Stimulated activated CD8-positive, alpha-beta memory T cell treated with anti-CD3 and anti-CD28 coated beads, Interleukin-12 subunit alpha, Interleukin-12 subunit beta, amount 100 ng/mL, for 1 hour (primary cell): ENCODE results near the gene PELI1.
"Not testable (repeated sequence)": the region's sequence is repeated elsewhere in the genome, so short reads cannot be mapped to it uniquely, and the experiment has no call there.

ENCODE experiments used
- DNase-seq: peaks from one replicate; pipeline ENCODE4 v3.0.0-alpha.2; 2020; ENCODE audit warnings: low read depth

The PELI1 gene

DNA sequence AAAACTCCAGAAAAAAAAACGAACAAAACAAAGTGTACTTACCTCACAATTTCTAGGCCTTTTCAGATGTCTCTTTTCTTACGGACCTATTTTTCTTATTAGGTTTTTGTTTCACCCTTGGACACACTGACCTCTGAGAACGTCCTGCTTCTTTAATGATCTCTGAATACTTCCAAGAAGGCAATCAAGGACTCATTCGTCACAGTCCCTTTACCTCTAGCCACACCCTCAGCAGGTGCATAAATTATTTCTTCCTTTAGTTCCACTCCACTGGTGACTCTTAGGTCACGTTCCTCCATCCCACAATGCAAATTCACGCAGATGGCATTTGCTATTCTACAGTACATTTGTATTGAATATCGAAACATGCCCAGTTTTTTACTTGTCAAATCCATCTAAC lies 21.9 kb downstream of the PELI1 start:
- no peak for DNase-seq

DNA sequence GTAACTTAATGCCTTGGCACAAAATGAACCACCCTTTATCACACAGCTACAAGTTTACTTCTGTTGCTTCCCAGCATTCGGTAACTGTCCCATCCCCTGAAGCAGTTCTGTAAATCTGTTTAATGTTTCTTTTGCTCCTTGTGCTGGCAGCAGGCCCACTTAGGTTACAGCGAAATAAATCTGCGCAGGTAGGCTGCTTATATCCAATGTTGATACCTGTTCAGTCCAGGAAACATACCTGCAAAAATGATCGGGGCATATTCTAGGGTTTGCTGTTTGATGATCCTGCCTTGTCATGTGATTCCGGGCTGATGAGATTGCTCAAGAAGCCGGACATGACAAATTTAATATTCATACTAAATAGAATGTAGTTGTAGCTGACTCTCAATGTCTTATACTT lies 23.3 kb downstream of the PELI1 start:
- no peak for DNase-seq

DNA sequence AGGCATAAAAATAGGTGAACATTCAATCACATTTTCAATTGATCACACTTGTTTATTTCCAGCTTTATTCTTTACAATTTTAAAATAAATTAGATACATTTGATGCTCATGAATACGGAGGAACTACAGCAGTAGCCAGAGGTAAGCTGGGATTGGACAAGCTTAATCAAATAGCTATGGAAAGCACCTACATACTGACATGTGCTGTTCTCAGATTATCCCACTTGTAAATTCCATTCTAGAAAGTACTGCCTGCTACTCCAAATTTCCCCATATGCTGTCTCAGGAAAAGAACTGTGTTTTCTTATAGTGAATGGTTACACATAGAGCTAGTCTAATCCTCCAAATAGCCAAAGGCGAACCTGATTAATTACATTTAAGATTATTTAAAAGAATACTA lies 24.2 kb downstream of the PELI1 start:
- DNase-seq = no peak

DNA sequence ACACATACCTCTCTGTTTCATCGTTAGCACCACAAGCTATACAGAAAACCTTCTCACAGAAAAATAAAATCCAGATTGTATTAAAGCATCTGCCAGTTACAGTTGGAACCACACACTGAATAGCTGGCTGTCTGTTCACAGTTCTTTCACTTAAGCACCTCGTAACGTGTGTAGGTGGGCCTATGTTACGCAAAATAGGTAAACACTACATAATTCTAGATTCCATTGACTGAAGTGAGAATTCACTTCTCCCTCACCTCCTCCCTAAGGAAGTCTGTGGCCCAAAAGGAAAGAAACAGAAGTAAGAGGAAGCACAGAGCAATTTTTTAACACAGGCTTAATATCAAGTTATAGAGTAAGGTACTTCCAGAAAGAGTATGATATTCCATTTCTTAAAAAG lies 24.9 kb downstream of the PELI1 start:
- no peak for DNase-seq

DNA sequence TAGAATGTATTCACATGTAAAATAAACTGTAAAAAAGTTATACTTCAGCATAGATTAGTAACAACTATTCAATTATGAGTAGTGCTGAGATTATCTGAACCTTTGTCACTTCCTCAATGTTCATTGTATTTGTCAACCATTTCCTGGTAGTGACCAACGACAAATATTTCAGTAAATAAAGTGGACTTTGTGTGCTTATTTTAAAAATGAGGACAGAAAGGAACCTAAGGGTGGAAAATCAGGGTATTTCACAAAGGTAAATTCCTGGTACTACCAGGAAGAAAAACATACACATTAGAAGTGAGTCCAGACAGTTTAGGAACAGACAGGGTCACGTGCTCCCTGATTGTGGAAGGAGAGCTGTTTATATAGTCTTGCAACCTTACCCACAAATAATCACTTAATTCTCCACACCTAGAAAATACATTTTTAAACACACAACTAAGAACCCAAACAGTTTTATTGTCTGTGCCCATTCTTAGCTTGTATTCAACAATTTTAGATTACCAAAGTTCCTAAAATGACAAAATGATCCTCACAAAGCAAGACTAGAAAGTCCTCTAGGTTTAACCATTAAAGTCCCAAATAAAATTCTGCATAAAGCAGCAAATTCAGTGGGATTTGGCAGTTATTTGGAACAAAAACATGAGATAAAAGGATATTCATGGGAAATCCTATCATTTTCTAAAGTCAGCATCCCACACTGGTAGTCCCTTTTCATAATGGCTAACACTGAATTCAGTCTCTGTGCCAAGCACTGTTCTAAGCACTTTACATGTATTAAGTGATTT lies 28.2 kb downstream of the PELI1 start:
- DNase-seq = no peak

DNA sequence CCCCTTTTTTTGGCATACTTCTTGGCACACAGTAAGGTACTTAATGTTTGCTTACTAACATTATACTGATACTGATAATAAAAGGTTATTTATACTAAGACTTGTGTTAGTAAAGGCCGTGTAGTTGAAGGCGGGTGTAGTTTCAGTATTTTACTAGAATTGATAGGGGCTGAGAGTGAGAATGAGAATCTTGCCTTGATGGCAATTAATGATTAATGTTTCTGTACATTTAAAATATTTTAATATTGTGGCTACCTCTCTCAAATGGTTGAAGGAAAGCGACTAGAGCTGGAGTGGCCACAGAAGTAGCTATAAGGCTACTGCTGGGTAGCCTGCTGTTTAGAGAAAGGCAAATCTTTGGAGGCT lies 29.3 kb downstream of the PELI1 start:
- no peak for DNase-seq

DNA sequence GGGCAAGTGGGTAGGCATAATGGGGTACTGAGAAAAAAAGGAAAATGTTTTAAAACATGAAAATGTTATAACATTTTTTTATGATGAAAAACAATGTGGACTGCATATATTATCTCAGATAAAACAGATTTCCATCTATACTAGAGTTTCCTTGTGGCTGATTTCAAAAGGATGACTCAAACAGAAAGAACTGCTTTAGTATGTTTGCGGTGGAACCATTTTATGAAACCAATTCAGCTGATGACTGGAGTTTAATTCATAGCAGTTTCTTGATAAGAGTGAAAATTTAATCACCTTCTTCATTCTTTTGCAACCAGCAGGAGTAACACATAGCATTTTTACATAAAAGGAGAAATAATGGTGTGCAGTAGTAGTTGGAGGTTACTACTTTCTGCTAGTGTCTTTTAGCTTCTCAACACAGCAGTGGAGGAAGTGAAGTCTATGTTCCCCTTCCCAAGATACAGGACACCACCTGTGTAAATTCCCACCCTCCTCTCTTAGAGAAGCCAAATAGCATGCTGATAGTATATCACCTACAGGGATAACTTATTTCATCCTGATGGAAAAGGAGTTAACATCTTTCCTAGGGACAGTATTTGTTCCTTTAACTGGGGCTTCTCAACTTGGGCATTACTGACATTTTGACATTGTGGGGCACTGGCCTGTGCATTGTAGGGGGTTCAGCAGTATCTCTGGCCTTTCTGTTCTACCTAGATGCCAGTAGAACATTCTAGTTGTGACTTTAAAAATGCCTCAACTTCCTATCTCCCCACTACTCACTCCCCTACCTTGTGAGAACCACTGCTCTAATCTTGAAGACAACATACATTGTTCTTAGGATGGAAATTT lies 29.9 kb downstream of the PELI1 start:
- no peak for DNase-seq

DNA sequence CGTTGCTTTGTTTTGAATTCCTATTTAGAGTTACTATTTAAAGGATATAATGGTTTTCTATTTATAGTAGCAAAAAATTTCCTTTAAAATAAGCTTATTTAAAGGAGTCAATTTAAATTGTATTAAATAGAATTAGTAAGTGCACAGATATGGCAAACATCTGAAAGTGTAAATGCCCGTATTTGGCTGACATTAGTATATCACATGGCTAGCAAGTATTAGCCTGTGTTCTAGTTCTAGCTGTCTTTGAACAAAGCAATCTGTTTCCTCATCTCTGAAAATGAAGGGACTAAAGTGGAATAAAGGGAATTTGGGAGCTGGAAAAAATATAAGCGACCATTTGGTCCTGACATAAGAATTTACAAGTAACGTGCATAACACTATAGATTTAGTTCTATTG lies 32.2 kb downstream of the PELI1 start:
- no peak for DNase-seq

DNA sequence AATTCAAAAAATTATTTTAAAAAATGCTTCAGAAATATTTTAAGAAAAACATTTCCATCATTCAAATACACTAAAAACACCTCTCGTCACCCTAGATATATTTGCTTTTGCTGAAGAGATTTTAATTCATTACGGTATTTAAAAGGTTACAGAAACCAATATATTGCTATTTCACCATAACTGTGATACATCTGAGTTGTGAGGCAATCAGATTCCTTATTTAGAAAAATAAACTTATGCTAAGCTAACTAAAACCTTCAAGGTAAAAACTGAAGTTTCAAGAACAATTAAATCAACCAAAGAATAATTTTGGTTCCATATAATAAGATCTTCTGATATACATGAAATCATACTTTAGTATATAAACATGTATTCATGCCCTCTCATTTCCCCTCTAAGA lies 32.8 kb downstream of the PELI1 start:
- DNase-seq = no peak

DNA sequence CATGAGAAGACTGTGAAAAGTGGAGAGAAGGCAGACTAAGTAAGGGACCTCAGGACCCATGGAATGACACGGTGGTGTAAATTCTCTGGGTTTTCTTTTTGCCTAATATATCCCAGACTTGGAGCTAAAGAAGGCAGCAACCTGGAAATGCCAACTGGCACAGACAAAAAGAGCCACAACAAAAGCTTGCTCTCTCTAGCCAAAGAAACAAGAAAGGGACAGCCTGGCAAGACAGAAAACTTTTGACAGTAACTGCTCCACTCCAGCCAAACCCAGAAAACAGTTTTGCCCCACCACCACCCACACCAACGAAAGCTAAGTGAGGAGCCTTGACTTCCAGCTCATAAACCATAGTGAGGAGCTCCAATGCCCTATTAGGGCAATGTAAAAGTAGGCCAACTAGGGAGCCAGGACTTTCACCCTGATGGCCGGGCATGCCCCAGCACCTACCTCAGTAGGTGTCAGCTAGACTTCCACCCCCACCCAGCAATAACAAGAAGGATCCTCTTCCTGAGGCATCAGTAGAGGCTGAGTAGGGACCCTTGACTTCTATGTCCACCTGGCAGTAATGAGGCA lies 35.5 kb downstream of the PELI1 start:
- DNase-seq = no peak

DNA sequence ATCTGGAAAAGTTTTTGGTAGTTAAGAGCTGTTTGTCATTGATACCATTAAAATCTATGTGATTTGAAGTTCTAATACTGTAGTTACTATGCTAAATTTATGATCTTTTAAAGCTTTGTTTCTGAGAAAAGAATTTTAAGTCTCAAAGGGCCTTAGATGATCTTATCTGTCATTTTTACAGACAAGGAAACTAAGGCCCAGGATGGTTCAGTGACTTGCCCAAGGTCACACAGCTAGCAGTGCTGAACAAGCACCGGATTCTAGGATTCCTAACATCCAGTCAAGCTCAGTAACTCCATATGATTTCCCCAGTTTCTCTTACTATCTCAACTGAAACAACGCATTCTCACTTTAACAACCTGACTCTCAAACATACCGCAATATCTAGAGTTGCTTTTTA lies 37.7 kb downstream of the PELI1 start:
- DNase-seq = no peak

DNA sequence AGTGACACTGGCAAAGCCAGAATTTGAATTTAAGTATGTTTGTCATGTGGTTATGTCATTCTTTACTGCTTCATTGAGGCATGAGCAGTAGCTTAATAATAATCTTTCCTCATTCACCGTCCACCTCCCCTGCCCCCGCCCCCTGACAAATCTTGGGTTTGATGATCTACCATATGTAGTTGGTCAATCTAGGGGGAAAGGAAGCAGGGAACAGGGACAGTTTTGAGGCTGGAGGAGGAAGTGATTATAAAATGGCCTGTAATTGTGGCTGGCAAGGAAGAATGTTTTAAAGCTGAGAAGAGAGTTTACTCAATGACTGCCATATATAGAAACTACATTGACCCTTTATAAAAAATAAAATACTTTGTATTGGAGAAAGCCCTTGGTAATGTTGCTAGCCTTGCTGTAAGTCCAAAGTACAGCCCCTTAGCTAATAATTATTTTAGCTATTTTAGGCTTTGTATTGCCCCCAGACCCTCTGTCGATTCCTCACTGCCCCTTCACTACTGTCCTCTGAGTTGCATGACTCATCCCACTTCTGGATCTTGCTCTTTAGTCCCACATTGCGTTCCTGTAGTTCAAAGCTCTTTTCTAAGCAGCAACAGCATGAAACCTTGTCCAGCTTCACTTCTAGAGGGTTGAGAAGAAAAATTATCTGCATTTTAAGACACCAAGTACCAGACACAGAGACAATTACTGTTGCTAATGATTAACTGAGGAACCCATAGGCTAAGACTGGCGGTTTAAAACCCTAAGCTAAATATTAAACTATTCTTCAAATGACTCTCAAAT lies 38.4 kb downstream of the PELI1 start:
- DNase-seq = no peak

DNA sequence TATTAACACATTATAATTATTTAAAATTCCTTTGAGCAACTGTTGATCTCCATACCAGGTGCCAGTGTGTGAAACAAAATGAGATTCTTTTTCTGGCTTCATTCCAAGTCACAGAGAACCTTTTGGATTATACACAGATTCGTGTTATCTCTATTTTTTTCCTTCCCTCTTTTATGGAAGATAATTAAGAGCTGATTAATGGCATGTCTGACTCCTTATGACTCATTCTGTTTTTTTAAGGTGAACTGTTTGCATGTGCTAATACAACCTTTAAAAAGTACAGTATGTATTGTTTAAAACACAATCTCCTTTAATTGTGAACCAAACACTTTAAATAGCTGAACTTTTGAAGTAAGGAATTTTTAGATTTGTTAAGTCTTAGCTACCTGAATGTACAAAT lies 39.3 kb downstream of the PELI1 start:
- DNase-seq = no peak

DNA sequence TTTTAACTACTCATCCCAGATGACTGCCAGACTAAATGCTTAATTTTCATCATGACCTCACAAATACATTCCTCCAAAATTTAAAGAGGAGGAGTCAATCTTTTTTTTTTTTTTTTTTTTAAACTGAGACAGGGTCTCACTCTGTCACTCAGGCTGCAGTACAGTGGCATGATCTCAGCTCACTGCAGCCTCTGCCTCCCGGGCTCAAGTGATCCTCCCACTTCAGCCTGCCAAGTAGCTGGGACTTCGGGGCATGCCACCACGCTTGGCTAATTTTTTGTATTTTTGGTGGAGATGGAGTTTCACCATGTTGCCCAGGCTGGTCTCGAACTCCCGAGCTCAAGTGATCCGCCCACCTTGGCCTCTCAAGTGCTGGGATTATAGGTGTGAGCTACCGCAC lies 41.5 kb downstream of the PELI1 start:
- DNase-seq = not testable (repeated sequence)

DNA sequence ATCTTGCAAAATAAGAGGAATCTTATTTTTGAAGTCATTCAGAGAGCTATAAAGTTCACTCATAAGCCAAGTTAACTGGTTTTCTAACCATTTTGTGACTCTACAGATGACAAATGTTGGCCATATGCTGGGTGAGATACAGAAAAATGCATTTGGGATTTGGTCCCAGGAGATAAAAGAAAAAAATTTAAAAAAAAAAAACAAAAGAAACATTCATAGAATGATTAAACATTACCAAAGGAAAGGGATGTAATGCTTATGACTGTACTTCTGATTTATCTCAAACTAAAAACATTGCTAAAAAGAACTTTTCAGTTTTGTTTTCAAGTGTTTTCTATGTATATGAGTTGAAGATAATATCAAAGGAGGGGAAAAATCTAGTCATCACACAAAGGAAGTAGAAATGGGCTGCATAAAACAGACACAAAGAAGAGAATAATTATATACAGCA lies 43.1 kb downstream of the PELI1 start:
- DNase-seq = no peak

DNA sequence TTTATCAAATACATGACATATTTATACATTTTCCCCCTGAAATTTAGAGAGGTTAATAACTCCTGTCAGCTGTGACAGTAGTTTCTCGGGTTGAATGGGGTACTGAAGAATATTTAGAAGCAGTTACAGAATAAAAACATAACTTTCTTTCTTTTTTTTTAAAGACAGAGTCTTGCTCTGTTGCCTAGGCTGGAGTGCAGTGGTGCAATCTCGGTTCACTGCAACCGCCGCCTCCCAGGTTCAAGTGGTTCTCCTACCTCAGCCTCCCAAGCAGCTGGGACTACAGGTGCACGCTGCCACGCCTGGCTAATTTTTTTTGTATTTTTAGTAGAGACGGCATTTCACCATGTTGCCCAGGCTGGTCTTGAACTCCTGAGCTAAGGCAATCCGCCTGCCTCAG lies 43.6 kb downstream of the PELI1 start:
- DNase-seq = not testable (repeated sequence)

DNA sequence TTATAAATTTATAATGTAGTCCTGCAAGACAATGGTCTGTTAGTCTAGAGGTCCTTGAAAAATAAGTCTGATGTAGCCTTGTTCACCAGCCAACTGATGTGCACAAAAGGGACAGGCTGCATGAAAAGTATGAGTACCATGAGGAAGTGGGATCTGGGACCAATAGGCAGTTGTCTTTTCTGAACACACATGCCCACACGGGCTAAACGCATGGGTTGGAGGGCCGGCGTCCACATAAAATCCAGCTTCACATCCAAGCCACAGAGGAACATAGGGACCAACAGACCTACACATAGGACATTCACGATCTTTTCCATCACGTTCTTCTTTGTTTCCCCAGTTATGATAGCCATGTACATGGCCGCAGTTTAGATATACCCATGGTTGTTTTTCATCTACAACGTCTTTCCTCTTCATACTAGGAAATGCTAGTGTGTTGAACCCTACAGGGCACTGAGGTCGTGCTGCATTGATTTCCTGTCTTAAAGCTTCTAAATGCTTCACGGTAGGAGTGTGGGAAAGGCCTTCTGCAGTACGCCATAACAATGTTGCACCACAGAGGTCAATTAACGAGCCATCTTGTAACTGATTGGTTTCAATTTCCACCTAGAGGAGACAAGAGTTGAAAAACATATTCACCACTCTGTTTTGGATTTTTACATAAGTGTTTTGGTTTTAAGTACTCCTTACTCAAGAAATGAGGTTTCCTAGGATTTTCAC lies 49.4 kb downstream of the PELI1 start:
- DNase-seq = no peak

DNA sequence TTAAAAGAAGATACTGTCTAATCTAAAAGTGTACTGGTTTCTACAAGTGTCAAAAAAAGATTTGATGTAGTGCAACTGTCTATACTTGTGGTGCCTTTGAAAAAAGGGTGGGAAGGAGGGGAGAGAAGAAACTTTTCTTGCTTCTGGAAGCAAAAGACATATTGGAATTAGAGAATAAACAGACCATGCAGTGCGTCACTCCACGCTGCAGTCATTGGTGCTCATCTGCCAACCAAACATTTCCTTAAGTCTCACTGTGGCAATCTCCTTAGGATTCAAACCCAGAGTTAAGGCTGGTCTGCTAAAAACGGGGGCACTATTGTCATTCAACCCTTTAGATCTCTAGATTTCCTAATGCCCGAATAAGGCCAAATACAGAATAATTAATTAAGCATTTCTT lies 50.9 kb downstream of the PELI1 start:
- DNase-seq = no peak

DNA sequence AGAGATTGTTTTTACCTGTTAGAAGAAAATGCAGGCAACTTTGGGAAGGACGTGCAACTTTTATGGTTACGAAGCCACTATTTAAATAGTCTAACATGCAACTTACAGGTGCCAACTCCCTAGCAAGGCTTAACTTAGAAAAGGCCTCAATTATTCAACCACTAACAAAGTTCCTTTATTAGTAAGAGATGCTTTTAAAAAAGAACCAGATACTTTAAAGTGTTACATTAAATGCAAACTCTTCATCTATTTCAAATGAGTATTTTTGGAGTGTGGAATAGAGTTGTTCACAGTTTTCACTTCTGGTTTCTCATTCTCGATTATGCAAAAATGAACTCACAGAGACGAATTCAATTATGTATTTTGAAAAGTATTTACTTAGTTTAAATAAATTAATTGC lies 51.7 kb downstream of the PELI1 start:
- no peak for DNase-seq

DNA sequence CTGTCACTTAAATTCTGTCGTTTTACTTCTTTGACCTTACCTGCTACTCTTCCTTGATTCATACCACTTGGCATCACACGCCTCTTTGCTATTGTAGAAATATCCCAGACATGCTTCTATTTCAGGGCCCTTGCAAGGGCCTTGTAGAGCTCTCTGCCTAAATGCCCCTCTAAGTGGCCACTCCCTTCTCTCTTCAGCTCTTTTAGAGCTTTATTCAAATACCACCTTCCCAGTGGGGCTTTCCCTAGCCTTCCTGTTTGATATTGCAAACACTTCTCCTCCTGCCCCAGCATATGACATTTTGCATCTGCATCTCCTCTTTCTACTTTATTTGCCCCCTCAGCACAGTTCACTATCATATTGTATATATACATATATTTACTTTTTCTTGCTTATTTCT lies 54.0 kb downstream of the PELI1 start:
- no peak for DNase-seq

DNA sequence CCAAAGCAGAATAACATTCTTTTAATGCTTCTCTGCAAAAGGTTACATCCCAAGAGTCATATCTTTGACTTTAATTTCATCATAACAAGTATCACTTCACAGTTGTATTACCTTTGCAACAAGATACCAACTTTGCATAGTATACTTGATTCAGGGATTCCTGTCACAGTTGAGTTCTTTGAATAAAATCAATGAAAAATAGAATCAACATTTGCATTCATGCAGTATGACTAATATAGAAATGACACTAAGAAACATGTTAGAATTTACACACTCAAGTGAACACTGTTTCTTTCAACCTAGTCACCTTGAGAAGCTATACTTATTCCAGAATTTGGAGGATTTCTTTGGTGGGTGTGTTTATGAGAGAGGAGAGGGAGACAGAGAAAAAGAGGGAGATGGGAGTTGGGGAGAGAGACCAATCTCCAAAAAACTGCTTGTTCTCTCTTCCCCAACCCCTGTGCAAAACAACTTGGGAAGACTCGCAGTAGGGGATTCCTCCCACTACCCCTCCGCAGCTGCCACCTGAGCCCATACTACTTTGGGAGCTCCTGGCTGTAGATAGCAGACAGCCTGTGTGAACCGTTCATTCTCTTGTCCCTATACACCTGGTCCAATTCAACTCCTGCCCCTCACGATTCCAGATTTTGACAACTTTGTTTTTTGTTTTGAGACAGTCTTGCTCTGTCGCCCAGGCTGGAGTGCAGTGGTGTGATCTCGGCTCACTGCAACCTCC lies 57.7 kb downstream of the PELI1 start:
- no peak for DNase-seq
